ENCODE results near the gene MYO3B.
"Not testable (repeated sequence)": the region's sequence is repeated elsewhere in the genome, so short reads cannot be mapped to it uniquely, and the experiment has no call there.

Gene MYO3B

GRCh38 chr2:170434900-170435621 lies 257.1 kb downstream of the MYO3B start:
- no peak for DNase-seq

GRCh38 chr2:170436077-170436943 lies 258.4 kb downstream of the MYO3B start:
- DNase-seq, result no peak

GRCh38 chr2:170446078-170446477 lies 268.1 kb downstream of the MYO3B start:
- DNase-seq, result no peak

GRCh38 chr2:170449034-170449433 lies 271.1 kb downstream of the MYO3B start:
- DNase-seq, result no peak

GRCh38 chr2:170454471-170455372 lies 276.8 kb downstream of the MYO3B start:
- DNase-seq, result no peak

- DNase-seq, result no peak
These were observed 277.9 kb downstream of the MYO3B start for GRCh38 chr2:170455617-170456426.

GRCh38 chr2:170456914-170457313 lies 279.0 kb downstream of the MYO3B start:
- no peak for DNase-seq

GRCh38 chr2:170457742-170458141 lies 279.8 kb downstream of the MYO3B start:
- DNase-seq, result no peak

- no peak for DNase-seq
These were observed 283.9 kb downstream of the MYO3B start for GRCh38 chr2:170461889-170462288.

- DNase-seq, result no peak
These were observed 284.7 kb downstream of the MYO3B start for GRCh38 chr2:170462433-170463205.

GRCh38 chr2:170463206-170463537 lies 285.2 kb downstream of the MYO3B start:
- no peak for DNase-seq

- DNase-seq, result no peak
These were observed 286.3 kb downstream of the MYO3B start for GRCh38 chr2:170464268-170464667.

- no peak for DNase-seq
These were observed 287.3 kb downstream of the MYO3B start for GRCh38 chr2:170465241-170465640.

GRCh38 chr2:170466632-170467031 lies 288.7 kb downstream of the MYO3B start:
- no peak for DNase-seq

GRCh38 chr2:170467568-170468422 lies 289.8 kb downstream of the MYO3B start:
- no peak for DNase-seq

GRCh38 chr2:170468557-170468956 lies 290.6 kb downstream of the MYO3B start:
- DNase-seq, result no peak

GRCh38 chr2:170472498-170472897 lies 294.6 kb downstream of the MYO3B start:
- DNase-seq, result not testable (repeated sequence)

- DNase-seq, result no peak
These were observed 297.9 kb downstream of the MYO3B start for GRCh38 chr2:170475878-170476277.

- DNase-seq, result no peak
These were observed 299.7 kb downstream of the MYO3B start for GRCh38 chr2:170477630-170478029.

- no peak for DNase-seq
These were observed 303.3 kb downstream of the MYO3B start for GRCh38 chr2:170481201-170481600.

- DNase-seq, result no peak
These were observed 306.6 kb downstream of the MYO3B start for GRCh38 chr2:170484552-170484951.
